K562 (cell line): ENCODE data around the gene SIRPA.

ENCODE experiments used
- CTCF ChIP-seq, 3 experiments: IDR thresholded peaks in 2 of 3; conservative IDR thresholded peaks in 1 of 3; 2 replicates each; pipeline ENCODE4 v1.5.1; 2011 to 2012; ENCODE audit warnings: low read length in 3 of 3, mild to moderate bottlenecking in 3 of 3, control low read depth in 2 of 3, improper control_type of control experiment in 1 of 3, inconsistent platforms in 1 of 3, low read depth in 1 of 3, mixed read lengths in 1 of 3, moderate library complexity in 1 of 3; ENCODE audit not compliant: insufficient read depth in 2 of 3
- GABPB1 ChIP-seq: sonication (generic); formaldehyde crosslinking; IDR thresholded peaks from 2 replicates; pipeline ENCODE4 v1.8.0; 2022; ENCODE audit warnings: mild to moderate bottlenecking, missing genetic modification reagents
- POLR2AphosphoS5 ChIP-seq: IDR thresholded peaks from 2 replicates; pipeline ENCODE4 v1.6.1; 2011; ENCODE audit warnings: mild to moderate bottlenecking, low read depth, low read length, moderate library complexity; ENCODE audit not compliant: control insufficient read depth, insufficient read depth
- SETDB1 ChIP-seq: IDR thresholded peaks from one replicate; pipeline ENCODE4 v1.6.1; 2012; ENCODE audit warnings: low read length, control low read depth, inconsistent platforms

- TF ChIP-seq CTCF (IDR thresholded peaks at IDR 0.05 in 2 of 3, conservative IDR thresholded peaks at IDR 0.05 in 1 of 3; ENCODE audit: insufficient read depth in 2 of 3, low read depth in 1 of 3, low read length in 3 of 3) (no peak), SETDB1 (no peak), POLR2AphosphoS5 (no peak), GABPB1 (CRISPR knock-in tag) (no peak)
Measured at GRCh38 chr20:1930165-1930564, 35.0 kb downstream of the SIRPA start.
